NCI-H1105 treated with DMSO at 0.1 percent for 48 hours (cell line): ENCODE measurements around the gene ASIC1.

Experiments used
- DNase-seq: peaks from one replicate; lab custom pipeline; 2025; lab: John Stamatoyannopoulos, UW

The ASIC1 gene

GRCh38 chr12:50041062-50041860 is 16.1 kb upstream of the ASIC1 start:
- DNase-seq = no peak

- DNase-seq = no peak
These were observed 15.4 kb upstream of the ASIC1 start for GRCh38 chr12:50041962-50042361.

- DNase-seq = no peak
These were observed 14.7 kb upstream of the ASIC1 start for GRCh38 chr12:50042693-50043092.

GRCh38 chr12:50043308-50043707 is 14.1 kb upstream of the ASIC1 start:
- DNase-seq = no peak

- no peak for DNase-seq
These were observed 13.5 kb upstream of the ASIC1 start for GRCh38 chr12:50043854-50044253.

- DNase-seq = no peak
These were observed 9.6 kb upstream of the ASIC1 start for GRCh38 chr12:50047693-50048250.

GRCh38 chr12:50049254-50050118 is 7.9 kb upstream of the ASIC1 start:
- no peak for DNase-seq

GRCh38 chr12:50050119-50050385 is 7.3 kb upstream of the ASIC1 start:
- DNase-seq = no peak

- DNase-seq = no peak
These were observed 6.8 kb upstream of the ASIC1 start for GRCh38 chr12:50050410-50051098.

- no peak for DNase-seq
These were observed 6.1 kb upstream of the ASIC1 start for GRCh38 chr12:50051101-50051806.

GRCh38 chr12:50052544-50052943 is 4.9 kb upstream of the ASIC1 start:
- no peak for DNase-seq

- no peak for DNase-seq
These were observed 4.4 kb upstream of the ASIC1 start for GRCh38 chr12:50052964-50053363.

- DNase-seq = no peak
These were observed 3.8 kb upstream of the ASIC1 start for GRCh38 chr12:50053583-50053982.

GRCh38 chr12:50055831-50056638 is 1.4 kb upstream of the ASIC1 start:
- peak; percentile 28 for DNase-seq

GRCh38 chr12:50056639-50056976 is 788 bp upstream of the ASIC1 start:
- DNase-seq = no peak

- DNase-seq = no peak
These were observed 687 bp downstream of the ASIC1 start for GRCh38 chr12:50057896-50058670.

- DNase-seq = no peak
These were observed 1.4 kb downstream of the ASIC1 start for GRCh38 chr12:50058743-50059312.

GRCh38 chr12:50059440-50060119 is 2.2 kb downstream of the ASIC1 start:
- no peak for DNase-seq

GRCh38 chr12:50060120-50060468 is 2.7 kb downstream of the ASIC1 start:
- no peak for DNase-seq

GRCh38 chr12:50061171-50061570 is 3.8 kb downstream of the ASIC1 start:
- DNase-seq = no peak
